Measurements from ENCODE around the gene JUP. TPM values are rescaled to one million over a fixed set of nuclear protein-coding genes. Genes with fewer than 3 reads are reported as not detected.
A peak's percentile ranks its signal among the peaks of the same experiment; 100 is the strongest.

The JUP gene
- total RNA-seq, 1 experiment from 2014 or later = 224 TPM

DNA sequence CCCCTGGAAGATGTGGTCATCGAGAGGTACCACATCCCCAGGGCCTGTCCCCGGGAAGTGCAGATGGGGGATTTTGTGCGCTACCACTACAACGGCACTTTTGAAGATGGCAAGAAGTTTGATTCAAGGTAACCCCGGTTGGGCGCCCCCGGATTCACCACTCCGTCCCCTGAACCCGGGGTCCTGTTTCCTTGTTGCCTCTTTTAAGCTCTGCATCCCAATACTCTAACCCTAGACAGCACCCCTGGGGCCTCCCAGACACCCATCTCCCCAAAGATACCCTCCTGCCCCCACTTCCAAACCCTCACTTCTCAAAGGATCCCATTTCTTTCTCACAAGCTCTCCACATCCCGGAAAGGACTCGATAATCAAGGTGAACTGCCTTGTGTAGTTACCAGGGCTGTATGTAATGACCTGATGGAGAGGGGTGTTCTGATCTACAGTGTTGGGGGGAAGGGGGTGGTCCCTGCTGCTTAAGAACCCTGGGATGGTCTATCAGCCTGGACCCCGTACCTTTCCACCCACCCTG lies 26.7 kb upstream of the JUP start:
- ATAC-seq (peak; percentile 0; the same call in 1 of the 2 replicates), DNase-seq (ENCODE audit: low read depth, low spot score) (no peak)
- ChIA-PET POLR2A (interaction anchor here (2.7 kb wide), 1 partner anchor 27 kb away, joined by 11 read pairs; the partner anchor contains the start of gene JUP), CTCF (no interaction called here), RAD21 (ENCODE audit: low non-redundant PET in 1 of 2, low total read pairs in 2 of 2, uncharacterized antibody in 2 of 2, unreplicated experiment in 2 of 2) (no interaction called here)
- no TSS peak for BruUV-seq (replicated peaks)
- TF ChIP-seq, protein P1, sequence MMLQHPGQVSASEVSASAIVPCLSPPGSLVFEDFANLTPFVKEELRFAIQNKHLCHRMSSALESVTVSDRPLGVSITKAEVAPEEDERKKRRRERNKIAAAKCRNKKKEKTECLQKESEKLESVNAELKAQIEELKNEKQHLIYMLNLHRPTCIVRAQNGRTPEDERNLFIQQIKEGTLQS (IDR thresholded peaks at IDR 0.05) = no peak
- TF ChIP-seq EGR1 (IDR thresholded peaks at IDR 0.05; ENCODE audit: low read depth) = no peak
- no peak for TF ChIP-seq ELF1 (IDR thresholded peaks at IDR 0.05; ENCODE audit: borderline replicate concordance, low read depth)
- no peak for TF ChIP-seq JUND (IDR thresholded peaks at IDR 0.05)
- TF ChIP-seq, protein P2, sequence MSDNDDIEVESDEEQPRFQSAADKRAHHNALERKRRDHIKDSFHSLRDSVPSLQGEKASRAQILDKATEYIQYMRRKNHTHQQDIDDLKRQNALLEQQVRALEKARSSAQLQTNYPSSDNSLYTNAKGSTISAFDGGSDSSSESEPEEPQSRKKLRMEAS (IDR thresholded peaks at IDR 0.05) = no peak
- no peak for TF ChIP-seq YY1 (IDR thresholded peaks at IDR 0.05; ENCODE audit: extremely low read depth, insufficient replicate concordance, low read depth, low read length)
- no peak for TF ChIP-seq POLR2AphosphoS5 (IDR thresholded peaks at IDR 0.05; ENCODE audit: low read depth, low read length)
- TF ChIP-seq, protein P3, sequence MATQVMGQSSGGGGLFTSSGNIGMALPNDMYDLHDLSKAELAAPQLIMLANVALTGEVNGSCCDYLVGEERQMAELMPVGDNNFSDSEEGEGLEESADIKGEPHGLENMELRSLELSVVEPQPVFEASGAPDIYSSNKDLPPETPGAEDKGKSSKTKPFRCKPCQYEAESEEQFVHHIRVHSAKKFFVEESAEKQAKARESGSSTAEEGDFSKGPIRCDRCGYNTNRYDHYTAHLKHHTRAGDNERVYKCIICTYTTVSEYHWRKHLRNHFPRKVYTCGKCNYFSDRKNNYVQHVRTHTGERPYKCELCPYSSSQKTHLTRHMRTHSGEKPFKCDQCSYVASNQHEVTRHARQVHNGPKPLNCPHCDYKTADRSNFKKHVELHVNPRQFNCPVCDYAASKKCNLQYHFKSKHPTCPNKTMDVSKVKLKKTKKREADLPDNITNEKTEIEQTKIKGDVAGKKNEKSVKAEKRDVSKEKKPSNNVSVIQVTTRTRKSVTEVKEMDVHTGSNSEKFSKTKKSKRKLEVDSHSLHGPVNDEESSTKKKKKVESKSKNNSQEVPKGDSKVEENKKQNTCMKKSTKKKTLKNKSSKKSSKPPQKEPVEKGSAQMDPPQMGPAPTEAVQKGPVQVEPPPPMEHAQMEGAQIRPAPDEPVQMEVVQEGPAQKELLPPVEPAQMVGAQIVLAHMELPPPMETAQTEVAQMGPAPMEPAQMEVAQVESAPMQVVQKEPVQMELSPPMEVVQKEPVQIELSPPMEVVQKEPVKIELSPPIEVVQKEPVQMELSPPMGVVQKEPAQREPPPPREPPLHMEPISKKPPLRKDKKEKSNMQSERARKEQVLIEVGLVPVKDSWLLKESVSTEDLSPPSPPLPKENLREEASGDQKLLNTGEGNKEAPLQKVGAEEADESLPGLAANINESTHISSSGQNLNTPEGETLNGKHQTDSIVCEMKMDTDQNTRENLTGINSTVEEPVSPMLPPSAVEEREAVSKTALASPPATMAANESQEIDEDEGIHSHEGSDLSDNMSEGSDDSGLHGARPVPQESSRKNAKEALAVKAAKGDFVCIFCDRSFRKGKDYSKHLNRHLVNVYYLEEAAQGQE (IDR thresholded peaks at IDR 0.05; ENCODE audit: low read depth) = no peak
- TF ChIP-seq CBX3 (IDR thresholded peaks at IDR 0.05; ENCODE audit: low read depth) = no peak
- no peak for TF ChIP-seq POLR2A (IDR thresholded peaks at IDR 0.05; ENCODE audit: borderline replicate concordance, extremely low read depth, insufficient read depth, insufficient read length)
- no peak for TF ChIP-seq EZH2phosphoT487 (IDR thresholded peaks at IDR 0.05; ENCODE audit: borderline replicate concordance)
- TF ChIP-seq SIN3A (IDR thresholded peaks at IDR 0.05; ENCODE audit: low read depth) = no peak
- TF ChIP-seq, protein P4, sequence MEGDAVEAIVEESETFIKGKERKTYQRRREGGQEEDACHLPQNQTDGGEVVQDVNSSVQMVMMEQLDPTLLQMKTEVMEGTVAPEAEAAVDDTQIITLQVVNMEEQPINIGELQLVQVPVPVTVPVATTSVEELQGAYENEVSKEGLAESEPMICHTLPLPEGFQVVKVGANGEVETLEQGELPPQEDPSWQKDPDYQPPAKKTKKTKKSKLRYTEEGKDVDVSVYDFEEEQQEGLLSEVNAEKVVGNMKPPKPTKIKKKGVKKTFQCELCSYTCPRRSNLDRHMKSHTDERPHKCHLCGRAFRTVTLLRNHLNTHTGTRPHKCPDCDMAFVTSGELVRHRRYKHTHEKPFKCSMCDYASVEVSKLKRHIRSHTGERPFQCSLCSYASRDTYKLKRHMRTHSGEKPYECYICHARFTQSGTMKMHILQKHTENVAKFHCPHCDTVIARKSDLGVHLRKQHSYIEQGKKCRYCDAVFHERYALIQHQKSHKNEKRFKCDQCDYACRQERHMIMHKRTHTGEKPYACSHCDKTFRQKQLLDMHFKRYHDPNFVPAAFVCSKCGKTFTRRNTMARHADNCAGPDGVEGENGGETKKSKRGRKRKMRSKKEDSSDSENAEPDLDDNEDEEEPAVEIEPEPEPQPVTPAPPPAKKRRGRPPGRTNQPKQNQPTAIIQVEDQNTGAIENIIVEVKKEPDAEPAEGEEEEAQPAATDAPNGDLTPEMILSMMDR (IDR thresholded peaks at IDR 0.05 in 2 of 3, conservative IDR thresholded peaks at IDR 0.05 in 1 of 3; ENCODE audit: borderline replicate concordance in 1 of 3, insufficient read depth in 1 of 3, low read depth in 2 of 3, low read length in 2 of 3) = no peak
- Histone ChIP-seq H3K36me3 (ENCODE audit: control insufficient read depth in 1 of 2, insufficient read depth in 2 of 2, low read length in 2 of 2) (no peaks in the 10 kb centered on the region; a peak in 1 of 4 replicates), H3K4me1 (ENCODE audit: control insufficient read depth in 1 of 2, insufficient read depth in 2 of 2, low read length in 2 of 2) (peaks cover 10 to 41% of the 10 kb centered on the region in 2 experiments; a peak in 3 of 4 replicates), H3K9me2 (ENCODE audit: insufficient read depth) (no peaks in the 10 kb centered on the region), H2AFZ (ENCODE audit: low read depth, low read length, poor library complexity, severe bottlenecking) (no peak overlapping the region), H3K9ac (ENCODE audit: low read length) (peak overlapping the region; percentile 71), H4K20me1 (ENCODE audit: insufficient read depth) (no peaks in the 10 kb centered on the region), H3K27ac (ENCODE audit: low read depth, low read length) (peak overlapping the region; percentile 97), H3K4me3 (replicated peaks in 1 of 2; ENCODE audit: low read depth in 1 of 2, low read length in 2 of 2) (peak overlapping the region; percentile 66 to 72), H3K27me3 (ENCODE audit: insufficient read depth, low read length) (no peaks in the 10 kb centered on the region), H3K79me2 (ENCODE audit: insufficient read depth, low read length) (peaks cover 30% of the 10 kb centered on the region; the same call in 1 of the 2 replicates), H3K9me3 (ENCODE audit: control insufficient read depth in 1 of 2, insufficient read depth in 1 of 2, low read depth in 1 of 2, low read length in 2 of 2) (no peaks in the 10 kb centered on the region), H3K4me2 (ENCODE audit: low read length) (peak overlapping the region; percentile 99)
- intact Hi-C loops (cut with micrococcal nuclease) = no loop called here

Data from HCT116 (cell line).